Measurements from ENCODE around the gene ANO3. TPM values are rescaled to one million over a fixed set of nuclear protein-coding genes. Genes with fewer than 3 reads are reported as not detected.

Gene ANO3
- total RNA-seq, 4 donors from 2014 or later, result 1.6 to 1.8 TPM; not detected in 2

- TF ChIP-seq POLR2A (IDR thresholded peaks at IDR 0.05), result no peak
- TF ChIP-seq CTCF (IDR thresholded peaks at IDR 0.05), result no peak
- Histone ChIP-seq H3K36me3 (no peaks in the 10 kb centered on the region), H3K27me3 (no peaks in the 10 kb centered on the region), H3K9me3 (no peaks in the 10 kb centered on the region), H3K27ac (no peak overlapping the region), H3K4me1 (no peaks in the 10 kb centered on the region), H3K4me3 (no peak overlapping the region)
- DNase-seq, result no peak
- intact Hi-C loops (cut with DNase I; ENCODE audit: low total_unique reads), result no loop called here
Observed at GRCh38 chr11:26706181-26706580, 374.3 kb downstream of the ANO3 start.

GRCh38 chr11:26708736-26709456, 377.0 kb downstream of the ANO3 start:
- Histone ChIP-seq H3K36me3 (no peaks in the 10 kb centered on the region), H3K4me3 (no peak overlapping the region), H3K27me3 (no peaks in the 10 kb centered on the region), H3K27ac (no peak overlapping the region), H3K4me1 (no peaks in the 10 kb centered on the region), H3K9me3 (no peaks in the 10 kb centered on the region)
- intact Hi-C loops (cut with DNase I; ENCODE audit: low total_unique reads), result no loop called here
- DNase-seq, result no peak
- no peak for TF ChIP-seq CTCF (IDR thresholded peaks at IDR 0.05)
- no peak for TF ChIP-seq POLR2A (IDR thresholded peaks at IDR 0.05)

GRCh38 chr11:26710489-26710888, 378.6 kb downstream of the ANO3 start:
- intact Hi-C loops (cut with DNase I; ENCODE audit: low total_unique reads), result no loop called here
- TF ChIP-seq POLR2A (IDR thresholded peaks at IDR 0.05) (no peak), CTCF (IDR thresholded peaks at IDR 0.05) (no peak)
- H3K4me1 ChIP-seq, result no peaks in the 10 kb centered on the region
- no peaks in the 10 kb centered on the region for H3K9me3 ChIP-seq
- no peak overlapping the region for H3K27ac ChIP-seq
- no peak overlapping the region for H3K4me3 ChIP-seq
- no peak for DNase-seq
- no peaks in the 10 kb centered on the region for H3K27me3 ChIP-seq
- H3K36me3 ChIP-seq, result no peaks in the 10 kb centered on the region

GRCh38 chr11:26712497-26712896, 380.6 kb downstream of the ANO3 start:
- intact Hi-C loops (cut with DNase I; ENCODE audit: low total_unique reads), result no loop called here
- no peak for DNase-seq
- TF ChIP-seq CTCF (IDR thresholded peaks at IDR 0.05) (no peak), POLR2A (IDR thresholded peaks at IDR 0.05) (no peak)
- Histone ChIP-seq H3K9me3 (no peaks in the 10 kb centered on the region), H3K36me3 (no peaks in the 10 kb centered on the region), H3K4me1 (no peaks in the 10 kb centered on the region), H3K4me3 (no peak overlapping the region), H3K27me3 (no peaks in the 10 kb centered on the region), H3K27ac (no peak overlapping the region)

Other genes with a start within 250 kb of the ANO3 start
- gene MUC15, start 240.1 kb downstream of the ANO3 start, total RNA-seq, result under 1 TPM in 1 of 4 donors, not detected in 3; 0.28 TPM

All from uterus (tissue), 4 donors.